Epithelial cell of esophagus (primary cell): ENCODE data around the gene RARRES1.

Source experiments
- DNase-seq: peaks from one replicate; pipeline ENCODE4 v3.0.0; 2010; ENCODE audit warnings: low read depth
- H3K4me3 ChIP-seq: 2 replicates; pipeline ENCODE4 v1.5.1; 2011; ENCODE audit warnings: mild to moderate bottlenecking, low read length, control low read depth
- TF ChIP-seq, protein P1 (sequence below): IDR thresholded peaks from 2 replicates; pipeline ENCODE4 v1.5.1; 2011; ENCODE audit warnings: low read depth, mild to moderate bottlenecking, low read length, control low read depth, inconsistent platforms; ENCODE audit not compliant: insufficient read depth; ENCODE audit errors: missing control alignments

Gene RARRES1

DNA sequence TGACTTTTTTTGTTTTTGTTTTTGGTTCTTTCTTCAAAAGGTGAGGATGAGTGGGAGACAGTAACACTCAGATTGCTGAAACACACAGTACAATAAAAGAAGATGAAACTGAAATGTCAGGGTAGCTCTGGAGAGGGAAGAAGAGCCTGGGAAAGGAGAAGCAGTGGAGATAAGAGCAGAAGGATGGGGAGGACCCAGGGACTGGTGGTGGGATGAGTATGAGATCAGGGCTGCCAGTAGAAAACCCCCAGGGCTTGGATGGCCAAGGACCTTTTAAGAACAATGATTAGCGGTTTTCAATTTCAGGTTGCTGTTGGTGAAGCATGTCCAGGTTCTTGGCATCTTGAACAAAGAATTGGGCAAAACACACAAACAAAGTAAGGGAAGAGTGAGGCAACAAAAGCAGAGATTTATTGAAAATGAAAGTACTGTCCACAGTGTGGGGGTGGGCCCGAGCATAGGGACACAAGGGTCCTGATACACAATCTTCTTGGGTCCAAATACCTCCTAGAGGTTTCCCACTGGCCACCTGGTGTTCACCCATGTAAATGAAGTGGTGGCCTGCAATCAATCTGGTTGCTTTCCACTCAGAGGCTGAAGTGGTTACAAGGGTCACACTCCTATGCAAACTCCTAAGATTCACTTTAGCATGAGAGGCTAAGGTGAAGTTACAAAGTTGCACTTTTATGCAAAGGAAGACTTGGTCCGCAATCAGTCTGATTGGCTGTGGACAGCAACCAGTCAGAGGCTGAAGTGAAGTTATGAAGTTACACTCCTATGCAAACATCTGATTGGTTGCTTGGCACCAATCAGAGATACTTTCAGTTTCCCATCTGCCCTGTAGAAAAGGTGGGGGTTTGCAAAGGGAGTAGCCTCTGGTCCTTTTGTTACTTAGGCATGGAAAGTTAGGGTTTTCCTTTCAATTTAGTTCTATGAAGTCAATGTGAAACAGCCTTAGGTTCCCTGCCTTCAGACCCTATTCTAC, 43.5 kb upstream of the RARRES1 start:
- no peak overlapping the region for H3K4me3 ChIP-seq
- no peak for DNase-seq
- TF ChIP-seq, protein P1, sequence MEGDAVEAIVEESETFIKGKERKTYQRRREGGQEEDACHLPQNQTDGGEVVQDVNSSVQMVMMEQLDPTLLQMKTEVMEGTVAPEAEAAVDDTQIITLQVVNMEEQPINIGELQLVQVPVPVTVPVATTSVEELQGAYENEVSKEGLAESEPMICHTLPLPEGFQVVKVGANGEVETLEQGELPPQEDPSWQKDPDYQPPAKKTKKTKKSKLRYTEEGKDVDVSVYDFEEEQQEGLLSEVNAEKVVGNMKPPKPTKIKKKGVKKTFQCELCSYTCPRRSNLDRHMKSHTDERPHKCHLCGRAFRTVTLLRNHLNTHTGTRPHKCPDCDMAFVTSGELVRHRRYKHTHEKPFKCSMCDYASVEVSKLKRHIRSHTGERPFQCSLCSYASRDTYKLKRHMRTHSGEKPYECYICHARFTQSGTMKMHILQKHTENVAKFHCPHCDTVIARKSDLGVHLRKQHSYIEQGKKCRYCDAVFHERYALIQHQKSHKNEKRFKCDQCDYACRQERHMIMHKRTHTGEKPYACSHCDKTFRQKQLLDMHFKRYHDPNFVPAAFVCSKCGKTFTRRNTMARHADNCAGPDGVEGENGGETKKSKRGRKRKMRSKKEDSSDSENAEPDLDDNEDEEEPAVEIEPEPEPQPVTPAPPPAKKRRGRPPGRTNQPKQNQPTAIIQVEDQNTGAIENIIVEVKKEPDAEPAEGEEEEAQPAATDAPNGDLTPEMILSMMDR: no peak

DNA sequence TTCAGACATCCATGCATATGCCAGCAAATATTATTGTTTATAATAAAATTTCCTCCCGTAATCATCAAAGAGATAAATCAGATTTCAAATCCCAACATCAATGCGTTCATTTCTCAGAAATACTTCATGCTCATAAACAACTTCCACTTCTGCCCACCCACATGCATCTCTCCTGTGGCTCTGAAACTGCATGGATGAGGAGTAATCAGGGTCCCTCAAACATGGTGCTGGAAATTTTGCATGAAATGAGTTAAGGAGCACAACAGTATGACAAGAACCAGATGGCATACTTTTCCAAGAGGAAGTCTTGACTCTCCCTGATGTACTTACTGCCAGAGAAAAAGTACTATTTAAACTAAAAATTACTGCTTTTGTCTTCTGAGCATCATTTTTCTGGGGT, 42.7 kb upstream of the RARRES1 start:
- no peak overlapping the region for H3K4me3 ChIP-seq

GRCh38 chr3:158773845-158774830, 41.9 kb upstream of the RARRES1 start:
- H3K4me3 ChIP-seq: no peak overlapping the region
- DNase-seq: peak; percentile 21
- TF ChIP-seq, protein P1: no peak

More for the DNA sequence above, 42.7 kb upstream of the RARRES1 start:
- DNase-seq: no peak
- TF ChIP-seq, protein P1: no peak

GRCh38 chr3:158773166-158773565, 40.9 kb upstream of the RARRES1 start:
- DNase-seq: no peak
- H3K4me3 ChIP-seq: no peak overlapping the region
- TF ChIP-seq, protein P1: no peak

DNA sequence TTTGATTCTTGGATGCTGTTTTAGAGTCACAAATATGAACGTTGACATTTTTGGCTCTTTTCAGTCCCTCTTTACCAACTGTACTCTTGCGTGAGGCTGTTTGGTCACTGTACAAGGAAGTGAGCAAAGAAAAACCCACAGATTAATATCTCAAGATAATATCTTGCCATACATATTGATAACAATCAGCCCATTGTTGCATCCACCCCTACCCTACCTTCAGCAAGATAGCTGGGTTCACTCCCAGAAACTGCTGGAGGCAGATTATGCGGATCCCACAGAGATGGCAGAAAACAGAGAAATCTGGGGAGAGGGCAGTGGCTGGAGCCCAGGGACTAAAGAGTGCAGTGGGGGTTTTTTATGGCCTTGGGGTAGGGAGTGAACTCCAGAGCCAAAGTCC, 39.7 kb upstream of the RARRES1 start:
- no peak overlapping the region for H3K4me3 ChIP-seq
- TF ChIP-seq, protein P1: no peak
- no peak for DNase-seq

- TF ChIP-seq, protein P1: no peak
- H3K4me3 ChIP-seq: no peak overlapping the region
- no peak for DNase-seq
Observed at GRCh38 chr3:158771577-158771976, 39.3 kb upstream of the RARRES1 start.
